Parathyroid adenoma (tissue), 2 donors: ENCODE results near the gene UNC13C.

Source experiments
- H2AFZ ChIP-seq: fragments of 300-600 bp; sonication (generic); one replicate; pipeline ENCODE4 v1.7.0; 2017; ENCODE audit warnings: antibody characterized with exemption, mild to moderate bottlenecking
- H3K27ac ChIP-seq: fragments of 300-600 bp; sonication (generic); one replicate; pipeline ENCODE4 v1.7.0; 2017
- H3K27me3 ChIP-seq: fragments of 300-600 bp; sonication (generic); one replicate; pipeline ENCODE4 v1.7.0; 2017; ENCODE audit warnings: low read length; ENCODE audit not compliant: control insufficient read depth, insufficient read depth
- H3K36me3 ChIP-seq: fragments of 300-600 bp; sonication (generic); one replicate; pipeline ENCODE4 v1.7.0; 2017; ENCODE audit warnings: low read length; ENCODE audit not compliant: control insufficient read depth, insufficient read depth
- H3K4me1 ChIP-seq: fragments of 300-600 bp; sonication (generic); one replicate; pipeline ENCODE4 v1.7.0; 2017; ENCODE audit warnings: control low read depth
- H3K4me2 ChIP-seq: fragments of 300-600 bp; sonication (generic); one replicate; pipeline ENCODE4 v1.7.0; 2017; ENCODE audit warnings: low read length
- H3K4me3 ChIP-seq: fragments of 300-600 bp; sonication (generic); one replicate; pipeline ENCODE4 v1.7.0; 2017; ENCODE audit warnings: low read depth, low read length
- H3K79me2 ChIP-seq: fragments of 300-600 bp; sonication (generic); one replicate; pipeline ENCODE4 v1.7.0; 2017; ENCODE audit warnings: control low read depth
- H3K9ac ChIP-seq: fragments of 300-600 bp; sonication (generic); one replicate; pipeline ENCODE4 v1.7.0; 2017; ENCODE audit warnings: mild to moderate bottlenecking
- H3K9me3 ChIP-seq: fragments of 300-600 bp; sonication (generic); one replicate; pipeline ENCODE4 v1.7.0; 2017; ENCODE audit warnings: low read length; ENCODE audit not compliant: control insufficient read depth
- CTCF ChIP-seq: fragments of 300-600 bp; sonication (generic); IDR thresholded peaks from one replicate; pipeline ENCODE4 v1.7.0; 2017; ENCODE audit warnings: antibody characterized with exemption, mild to moderate bottlenecking
- donor health status: primary hyperparathyroidism.

UNC13C gene

GRCh38 chr15:54011656-54012055, 33.4 kb downstream of the UNC13C start:
- no peak overlapping the region for H3K9ac ChIP-seq
- no peaks in the 10 kb centered on the region for H3K27me3 ChIP-seq
- H3K4me1 ChIP-seq, result no peaks in the 10 kb centered on the region
- no peak overlapping the region for H2AFZ ChIP-seq
- H3K4me2 ChIP-seq, result no peak overlapping the region
- no peaks in the 10 kb centered on the region for H3K9me3 ChIP-seq
- H3K4me3 ChIP-seq, result no peak overlapping the region
- no peak overlapping the region for H3K27ac ChIP-seq
- no peaks in the 10 kb centered on the region for H3K79me2 ChIP-seq
- no peak for TF ChIP-seq CTCF
- no peaks in the 10 kb centered on the region for H3K36me3 ChIP-seq

DNA sequence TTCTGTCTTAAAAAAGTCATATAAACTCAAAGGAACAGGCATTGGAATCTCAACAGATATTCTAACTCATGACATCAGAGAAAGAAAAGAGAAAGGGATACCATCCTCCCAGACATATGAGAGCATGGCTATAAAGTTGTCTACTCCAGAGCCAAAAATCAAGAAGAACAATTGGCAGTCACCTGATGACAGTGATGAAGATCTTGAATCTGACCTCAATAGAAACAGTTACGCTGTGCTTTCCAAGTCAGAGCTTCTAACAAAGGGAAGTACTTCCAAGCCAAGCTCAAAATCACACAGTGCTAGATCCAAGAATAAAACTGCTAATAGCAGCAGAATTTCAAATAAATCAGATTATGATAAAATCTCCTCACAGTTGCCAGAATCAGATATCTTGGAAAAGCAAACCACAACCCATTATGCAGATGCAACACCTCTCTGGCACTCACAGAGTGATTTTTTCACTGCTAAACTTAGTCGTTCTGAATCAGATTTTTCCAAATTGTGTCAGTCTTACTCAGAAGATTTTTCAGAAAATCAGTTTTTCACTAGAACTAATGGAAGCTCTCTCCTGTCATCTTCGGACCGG, 35.9 kb downstream of the UNC13C start:
- Histone ChIP-seq H3K27me3 (no peaks in the 10 kb centered on the region), H3K36me3 (no peaks in the 10 kb centered on the region), H3K4me2 (no peak overlapping the region), H3K79me2 (no peaks in the 10 kb centered on the region), H3K4me1 (no peaks in the 10 kb centered on the region), H3K4me3 (no peak overlapping the region), H2AFZ (no peak overlapping the region), H3K9ac (no peak overlapping the region), H3K9me3 (no peaks in the 10 kb centered on the region), H3K27ac (no peak overlapping the region)
- no peak for TF ChIP-seq CTCF

GRCh38 chr15:54017251-54017650, 39.0 kb downstream of the UNC13C start:
- no peaks in the 10 kb centered on the region for H3K27me3 ChIP-seq

GRCh38 chr15:54017959-54018358, 39.7 kb downstream of the UNC13C start:
- H3K9me3 ChIP-seq, result no peaks in the 10 kb centered on the region
- H3K4me2 ChIP-seq, result no peak overlapping the region
- H3K4me1 ChIP-seq, result no peaks in the 10 kb centered on the region
- no peak for TF ChIP-seq CTCF
- H3K27me3 ChIP-seq, result no peaks in the 10 kb centered on the region
- no peak overlapping the region for H3K9ac ChIP-seq
- no peak overlapping the region for H2AFZ ChIP-seq
- H3K27ac ChIP-seq, result no peak overlapping the region
- no peaks in the 10 kb centered on the region for H3K36me3 ChIP-seq
- H3K79me2 ChIP-seq, result no peaks in the 10 kb centered on the region
- no peak overlapping the region for H3K4me3 ChIP-seq

More at GRCh38 chr15:54017251-54017650, 39.0 kb downstream of the UNC13C start:
- no peak overlapping the region for H2AFZ ChIP-seq
- no peak overlapping the region for H3K4me2 ChIP-seq
- H3K4me1 ChIP-seq, result no peaks in the 10 kb centered on the region
- H3K36me3 ChIP-seq, result no peaks in the 10 kb centered on the region
- H3K27ac ChIP-seq, result no peak overlapping the region
- TF ChIP-seq CTCF, result no peak
- no peaks in the 10 kb centered on the region for H3K9me3 ChIP-seq
- no peak overlapping the region for H3K4me3 ChIP-seq
- H3K79me2 ChIP-seq, result no peaks in the 10 kb centered on the region
- H3K9ac ChIP-seq, result no peak overlapping the region

- Histone ChIP-seq H3K79me2 (no peaks in the 10 kb centered on the region), H3K36me3 (no peaks in the 10 kb centered on the region), H3K9ac (no peak overlapping the region), H3K9me3 (no peaks in the 10 kb centered on the region), H3K4me2 (no peak overlapping the region), H2AFZ (no peak overlapping the region), H3K4me3 (no peak overlapping the region), H3K27ac (no peak overlapping the region), H3K4me1 (no peaks in the 10 kb centered on the region), H3K27me3 (no peaks in the 10 kb centered on the region)
- no peak for TF ChIP-seq CTCF
Measured at GRCh38 chr15:54026258-54026657, 48.0 kb downstream of the UNC13C start.
